GM12878 (cell line): ENCODE results near the gene IL22RA2. TPM values are rescaled to one million over a fixed set of nuclear protein-coding genes. Genes with fewer than 3 reads are reported as not detected.

Source experiments
- ATAC-seq: fragments of 200-7000 bp; cut with Tn5 transposase; 3 replicates; pipeline ENCODE4 v1.9.1; 2020; ENCODE audit warnings: mild to moderate bottlenecking, moderate library complexity
- BruUV-seq: library from RNA; stranded (reverse); fragments of 400-500 nt; replicated peaks from 2 replicates; lab custom pipeline; 2021; lab: Mats Ljungman, UMichigan
- CTCF ChIA-PET: fragments of 300-600 bp; sonication (Branson Sonifier 250); formaldehyde crosslinking; extraction: SDS; loops from one replicate; lab custom pipeline; 2021; ENCODE audit warnings: inconsistent platforms; lab: Yijun Ruan, JAX
- POLR2A ChIA-PET: fragments of 350-600 bp; formaldehyde crosslinking; extraction: SDS; loops from one replicate; lab custom pipeline; 2021; ENCODE audit warnings: inconsistent platforms; lab: Charles Lee
- RAD21 ChIA-PET: fragments of 300-600 bp; sonication (Branson Sonifier 250); formaldehyde crosslinking; loops from one replicate; lab custom pipeline; 2023; ENCODE audit warnings: antibody characterized with exemption; ENCODE audit not compliant: unreplicated experiment; lab: Charles Lee
- SMC1A ChIA-PET: fragments of 300-600 bp; sonication (Branson Sonifier 250); formaldehyde crosslinking; loops from one replicate; lab custom pipeline; 2023; ENCODE audit not compliant: unreplicated experiment, uncharacterized antibody; lab: Charles Lee
- DNase-seq: peaks from one replicate; pipeline ENCODE4 v3.0.0-alpha.2; 2011; ENCODE audit warnings: low read depth, low spot score
- FAIRE-seq: peaks from 3 replicates; lab custom pipeline; 2011; peaks lifted over from hg19 to GRCh38; lab: Jason Lieb, UNC
- H2AFZ ChIP-seq: 2 replicates; pipeline ENCODE4 v1.6.0; 2011; ENCODE audit warnings: low read depth, low read length, control low read depth; ENCODE audit not compliant: control insufficient read depth
- H3K27ac ChIP-seq: 2 replicates; pipeline ENCODE4 v1.5.1; 2011; ENCODE audit warnings: control low read depth; ENCODE audit not compliant: control insufficient read depth, insufficient read depth
- H3K27me3 ChIP-seq, 2 experiments: replicated peaks in 1 of 2; 2 replicates each; pipeline versions ENCODE4 v1.6.0 to v1.6.1; 2011; ENCODE audit warnings: low read length in 1 of 2; ENCODE audit not compliant: control insufficient read depth in 2 of 2, insufficient read depth in 2 of 2
- H3K36me3 ChIP-seq, 2 experiments: 2 replicates each; pipeline ENCODE4 v1.5.1; 2011; ENCODE audit warnings: low read length in 1 of 2; ENCODE audit not compliant: control insufficient read depth in 2 of 2, insufficient read depth in 2 of 2
- H3K4me1 ChIP-seq: 2 replicates; pipeline ENCODE4 v1.6.1; 2011; ENCODE audit warnings: mild to moderate bottlenecking, low read length, moderate library complexity, mixed read lengths; ENCODE audit not compliant: control insufficient read depth, insufficient read depth
- H3K4me2 ChIP-seq: 2 replicates; pipeline ENCODE4 v1.6.0; 2011; ENCODE audit warnings: control low read depth; ENCODE audit not compliant: control insufficient read depth, insufficient read depth
- H3K4me3 ChIP-seq: fragments of 200-600 bp; sonication (generic); 2 replicates; pipeline ENCODE4 v1.5.1; 2016
- H3K79me2 ChIP-seq: 2 replicates; pipeline ENCODE4 v1.6.0; 2011; ENCODE audit warnings: low read length; ENCODE audit not compliant: control insufficient read depth, insufficient read depth
- H3K9ac ChIP-seq: 2 replicates; pipeline ENCODE4 v1.8.0; 2011; ENCODE audit warnings: low read length, control low read depth, mixed read lengths; ENCODE audit not compliant: control insufficient read depth, insufficient read depth
- H3K9me3 ChIP-seq: replicated peaks from 3 replicates; pipeline ENCODE4 v1.5.1; 2011; ENCODE audit warnings: mild to moderate bottlenecking, low read length; ENCODE audit not compliant: control insufficient read depth, insufficient read depth
- H4K20me1 ChIP-seq: 2 replicates; pipeline ENCODE4 v1.6.0; 2011; ENCODE audit not compliant: control insufficient read depth, insufficient read depth
- CBX3 ChIP-seq: fragments of 200-600 bp; sonication (generic); IDR thresholded peaks from 2 replicates; pipeline ENCODE4 v1.6.1; 2016; ENCODE audit warnings: low read depth, borderline replicate concordance
- CREB1 ChIP-seq: IDR thresholded peaks from 2 replicates; pipeline ENCODE4 v1.6.1; 2012; ENCODE audit warnings: low read depth, mild to moderate bottlenecking, inconsistent platforms
- CREM ChIP-seq: IDR thresholded peaks from 2 replicates; pipeline ENCODE4 v1.6.1; 2014; ENCODE audit warnings: antibody characterized with exemption, low read depth
- EED ChIP-seq: sonication (generic); IDR thresholded peaks from 2 replicates; pipeline ENCODE4 v1.6.1; 2016; ENCODE audit warnings: antibody characterized with exemption, low read depth
- JUNB ChIP-seq: IDR thresholded peaks from 2 replicates; pipeline ENCODE4 v1.6.1; 2016; ENCODE audit warnings: antibody characterized with exemption, mild to moderate bottlenecking
- NR2C1 ChIP-seq: fragments of 450-650 bp; IDR thresholded peaks from 2 replicates; pipeline ENCODE4 v1.6.1; 2017; ENCODE audit warnings: antibody characterized with exemption, mild to moderate bottlenecking, moderate library complexity
- POLR2AphosphoS2 ChIP-seq: IDR thresholded peaks from 2 replicates; pipeline ENCODE4 v1.6.1; 2011; ENCODE audit warnings: low read depth, mild to moderate bottlenecking, low read length, improper control_type of control experiment, moderate library complexity
- SPI1 ChIP-seq: IDR thresholded peaks from 2 replicates; pipeline ENCODE4 v1.6.1; 2011; ENCODE audit warnings: low read depth, mild to moderate bottlenecking, low read length, moderate library complexity, borderline replicate concordance; ENCODE audit not compliant: insufficient read depth
- WGBS: methylation state at CpG from one replicate; pipeline ENCODE4 v1.1.6; 2016; ENCODE audit warnings: low lambda C conversion rate; ENCODE audit not compliant: insufficient replicate concordance, insufficient coverage; ENCODE audit errors: missing lambda C conversion rate; 5-methylcytosine and 5-hydroxymethylcytosine counted together
- in situ Hi-C: fragments of 300-500 bp; cut with MboI; formaldehyde crosslinking; loops from 9 replicates; pipeline ENCODE4 v1.14.3; 2018; ENCODE audit warnings: mixed read lengths
- intact Hi-C: fragments of 100-400 bp; cut with micrococcal nuclease; formaldehyde crosslinking; loops from one replicate; pipeline ENCODE4 v1.14.2; 2022; ENCODE audit not compliant: unreplicated experiment
- polyA plus RNA-seq, 11 experiments: library from polyadenylated mRNA; depleted of rRNA in 4 of 11; unstranded in 6 of 11; stranded (reverse) in 5 of 11; fragments of >200 nt; fragmentation: Nextera tagmentation in 4 of 11; fragmentation: Illumina TruSeq in 1 of 11; extraction: Ambion mirVana in 4 of 11; extraction: Trizol in 1 of 11; gene quantifications; 1 replicate in 1 of 11; 2 replicates in 10 of 11; pipeline versions ENCODE4 v1.2.1 to v1.2.3, GENCODE V29; 2011 to 2016; ENCODE audit warnings: inconsistent platforms in 2 of 11, missing spikeins in 2 of 11, low read depth in 1 of 11
- total RNA-seq, 4 experiments: library from RNA; depleted of rRNA in 3 of 4; stranded (reverse); fragments of >200 nt in 3 of 4; fragmentation: Illumina TruSeq in 1 of 4; extraction: Trizol in 1 of 4; gene quantifications; 2 replicates each; pipeline versions ENCODE4 v1.2.1 to v1.2.3, GENCODE V29; 2013 to 2021
- TF ChIP-seq, protein P1 (sequence below): fragments of 150-350 bp; IDR thresholded peaks from 2 replicates; pipeline ENCODE4 v1.6.1; 2016; ENCODE audit warnings: low read depth, low read length
- TF ChIP-seq, protein P2 (sequence below): fragments of 450-650 bp; IDR thresholded peaks from 2 replicates; pipeline ENCODE4 v1.6.1; 2017; ENCODE audit warnings: mild to moderate bottlenecking, moderate library complexity
- TF ChIP-seq, protein P3 (sequence below): fragments of 450-650 bp; IDR thresholded peaks from 2 replicates; pipeline ENCODE4 v1.6.1; 2018; ENCODE audit warnings: borderline replicate concordance, mild to moderate bottlenecking; ENCODE audit not compliant: partially characterized antibody

Gene IL22RA2
- total and polyA plus RNA-seq, 10 of the 15 experiments (the other 5 are each of a cell fraction or from before 2014, with no cell fraction given), result 0.05 to 0.22 (median 0.09) TPM; not detected in 3

DNA sequence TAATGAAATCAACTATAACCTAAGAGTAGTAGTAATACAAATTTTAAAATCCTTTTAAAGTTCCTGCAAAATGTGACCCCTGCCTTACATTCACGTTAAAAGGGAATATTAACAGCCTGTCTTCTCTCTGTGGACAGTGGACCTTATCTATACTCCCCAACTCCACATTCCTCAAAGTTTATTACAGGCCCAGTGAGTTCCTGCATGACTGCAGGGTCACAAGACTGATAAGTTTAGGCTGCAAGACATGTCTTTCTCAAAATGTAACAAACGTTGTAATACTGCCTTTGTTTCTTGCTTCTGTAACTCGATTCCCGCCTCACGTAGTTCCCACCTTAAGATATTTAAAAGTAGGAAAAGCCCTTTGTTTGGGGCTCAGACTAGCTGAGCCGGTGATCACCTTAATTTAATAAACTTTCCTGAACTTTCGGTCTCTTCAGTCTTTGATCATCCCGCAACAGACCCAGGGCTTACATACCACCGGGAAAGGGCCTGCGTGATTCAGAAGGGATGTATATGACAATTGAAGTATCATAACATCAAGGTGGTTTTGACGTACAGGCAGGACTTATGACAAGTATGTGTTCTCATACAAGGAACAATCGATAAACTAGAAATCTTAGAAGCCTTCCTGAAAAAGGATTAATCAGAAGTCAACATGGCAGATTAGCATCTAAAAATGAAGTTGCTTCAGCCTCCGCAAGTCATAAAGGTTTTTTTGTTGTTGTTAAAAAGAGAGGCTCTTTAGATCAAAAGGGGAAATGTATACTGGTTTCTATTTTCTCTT, 3.0 kb downstream of the IL22RA2 start:
- peaks cover 63% of the 10 kb centered on the region for H3K4me1 ChIP-seq
- H3K36me3 ChIP-seq, result no peaks in the 10 kb centered on the region
- H3K27ac ChIP-seq, result peak overlapping the region; percentile 84
- 0 out of 2 replicates have a peak overlapping the region, but pooled peaks have one; percentile 1 for H3K4me3 ChIP-seq
- no peaks in the 10 kb centered on the region for H4K20me1 ChIP-seq
- peaks cover 13% of the 10 kb centered on the region; the same call in 2 of the 3 replicates for H3K9me3 ChIP-seq
- H3K4me2 ChIP-seq, result peak overlapping the region; percentile 53
- ChIA-PET POLR2A (interaction anchor here (0.6 to 2.7 kb wide), 11 partner anchors 26 to 78 kb away, joined by 3 to 18 read pairs (median 4); no protein-coding TSS in a partner anchor), SMC1A (interaction anchor here (1.0 to 9.7 kb wide), 26 partner anchors 8 to 144 kb away, joined by 3 to 293 read pairs (median 8); no protein-coding TSS in a partner anchor), CTCF (interaction anchor here (0.9 to 3.2 kb wide), 9 partner anchors 50 to 144 kb away, joined by 3 to 16 read pairs (median 8); no protein-coding TSS in a partner anchor), RAD21 (interaction anchor here (0.6 to 11.3 kb wide), 18 partner anchors 23 to 152 kb away, joined by 3 to 500 read pairs (median 10); no protein-coding TSS in a partner anchor)
- no peaks in the 10 kb centered on the region; the same call in 1 of the 2 replicates for H3K79me2 ChIP-seq
- no peak overlapping the region; the same call in 1 of the 2 replicates for H3K9ac ChIP-seq
- FAIRE-seq, result no peak
- 89% methylated on average over 13 of the region's 13 CpGs for WGBS
- intact Hi-C loops, result no loop called here
- no peak overlapping the region for H2AFZ ChIP-seq
- no peaks in the 10 kb centered on the region for H3K27me3 ChIP-seq
- in situ Hi-C loops, result no loop called here
- ATAC-seq, result no peak
- no TSS peak for BruUV-seq
- DNase-seq, result no peak
- no peak for TF ChIP-seq EED
- TF ChIP-seq, protein P1, sequence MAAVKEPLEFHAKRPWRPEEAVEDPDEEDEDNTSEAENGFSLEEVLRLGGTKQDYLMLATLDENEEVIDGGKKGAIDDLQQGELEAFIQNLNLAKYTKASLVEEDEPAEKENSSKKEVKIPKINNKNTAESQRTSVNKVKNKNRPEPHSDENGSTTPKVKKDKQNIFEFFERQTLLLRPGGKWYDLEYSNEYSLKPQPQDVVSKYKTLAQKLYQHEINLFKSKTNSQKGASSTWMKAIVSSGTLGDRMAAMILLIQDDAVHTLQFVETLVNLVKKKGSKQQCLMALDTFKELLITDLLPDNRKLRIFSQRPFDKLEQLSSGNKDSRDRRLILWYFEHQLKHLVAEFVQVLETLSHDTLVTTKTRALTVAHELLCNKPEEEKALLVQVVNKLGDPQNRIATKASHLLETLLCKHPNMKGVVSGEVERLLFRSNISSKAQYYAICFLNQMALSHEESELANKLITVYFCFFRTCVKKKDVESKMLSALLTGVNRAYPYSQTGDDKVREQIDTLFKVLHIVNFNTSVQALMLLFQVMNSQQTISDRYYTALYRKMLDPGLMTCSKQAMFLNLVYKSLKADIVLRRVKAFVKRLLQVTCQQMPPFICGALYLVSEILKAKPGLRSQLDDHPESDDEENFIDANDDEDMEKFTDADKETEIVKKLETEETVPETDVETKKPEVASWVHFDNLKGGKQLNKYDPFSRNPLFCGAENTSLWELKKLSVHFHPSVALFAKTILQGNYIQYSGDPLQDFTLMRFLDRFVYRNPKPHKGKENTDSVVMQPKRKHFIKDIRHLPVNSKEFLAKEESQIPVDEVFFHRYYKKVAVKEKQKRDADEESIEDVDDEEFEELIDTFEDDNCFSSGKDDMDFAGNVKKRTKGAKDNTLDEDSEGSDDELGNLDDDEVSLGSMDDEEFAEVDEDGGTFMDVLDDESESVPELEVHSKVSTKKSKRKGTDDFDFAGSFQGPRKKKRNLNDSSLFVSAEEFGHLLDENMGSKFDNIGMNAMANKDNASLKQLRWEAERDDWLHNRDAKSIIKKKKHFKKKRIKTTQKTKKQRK, result no peak
- no peak for TF ChIP-seq CBX3
- no peak for TF ChIP-seq NR2C1
- TF ChIP-seq POLR2AphosphoS2, result no peak
- no peak for TF ChIP-seq CREB1
- TF ChIP-seq, protein P2, sequence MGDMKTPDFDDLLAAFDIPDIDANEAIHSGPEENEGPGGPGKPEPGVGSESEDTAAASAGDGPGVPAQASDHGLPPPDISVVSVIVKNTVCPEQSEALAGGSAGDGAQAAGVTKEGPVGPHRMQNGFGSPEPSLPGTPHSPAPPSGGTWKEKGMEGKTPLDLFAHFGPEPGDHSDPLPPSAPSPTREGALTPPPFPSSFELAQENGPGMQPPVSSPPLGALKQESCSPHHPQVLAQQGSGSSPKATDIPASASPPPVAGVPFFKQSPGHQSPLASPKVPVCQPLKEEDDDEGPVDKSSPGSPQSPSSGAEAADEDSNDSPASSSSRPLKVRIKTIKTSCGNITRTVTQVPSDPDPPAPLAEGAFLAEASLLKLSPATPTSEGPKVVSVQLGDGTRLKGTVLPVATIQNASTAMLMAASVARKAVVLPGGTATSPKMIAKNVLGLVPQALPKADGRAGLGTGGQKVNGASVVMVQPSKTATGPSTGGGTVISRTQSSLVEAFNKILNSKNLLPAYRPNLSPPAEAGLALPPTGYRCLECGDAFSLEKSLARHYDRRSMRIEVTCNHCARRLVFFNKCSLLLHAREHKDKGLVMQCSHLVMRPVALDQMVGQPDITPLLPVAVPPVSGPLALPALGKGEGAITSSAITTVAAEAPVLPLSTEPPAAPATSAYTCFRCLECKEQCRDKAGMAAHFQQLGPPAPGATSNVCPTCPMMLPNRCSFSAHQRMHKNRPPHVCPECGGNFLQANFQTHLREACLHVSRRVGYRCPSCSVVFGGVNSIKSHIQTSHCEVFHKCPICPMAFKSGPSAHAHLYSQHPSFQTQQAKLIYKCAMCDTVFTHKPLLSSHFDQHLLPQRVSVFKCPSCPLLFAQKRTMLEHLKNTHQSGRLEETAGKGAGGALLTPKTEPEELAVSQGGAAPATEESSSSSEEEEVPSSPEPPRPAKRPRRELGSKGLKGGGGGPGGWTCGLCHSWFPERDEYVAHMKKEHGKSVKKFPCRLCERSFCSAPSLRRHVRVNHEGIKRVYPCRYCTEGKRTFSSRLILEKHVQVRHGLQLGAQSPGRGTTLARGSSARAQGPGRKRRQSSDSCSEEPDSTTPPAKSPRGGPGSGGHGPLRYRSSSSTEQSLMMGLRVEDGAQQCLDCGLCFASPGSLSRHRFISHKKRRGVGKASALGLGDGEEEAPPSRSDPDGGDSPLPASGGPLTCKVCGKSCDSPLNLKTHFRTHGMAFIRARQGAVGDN, result peak; percentile 26; the same call in 1 of the 2 replicates
- TF ChIP-seq, protein P3, sequence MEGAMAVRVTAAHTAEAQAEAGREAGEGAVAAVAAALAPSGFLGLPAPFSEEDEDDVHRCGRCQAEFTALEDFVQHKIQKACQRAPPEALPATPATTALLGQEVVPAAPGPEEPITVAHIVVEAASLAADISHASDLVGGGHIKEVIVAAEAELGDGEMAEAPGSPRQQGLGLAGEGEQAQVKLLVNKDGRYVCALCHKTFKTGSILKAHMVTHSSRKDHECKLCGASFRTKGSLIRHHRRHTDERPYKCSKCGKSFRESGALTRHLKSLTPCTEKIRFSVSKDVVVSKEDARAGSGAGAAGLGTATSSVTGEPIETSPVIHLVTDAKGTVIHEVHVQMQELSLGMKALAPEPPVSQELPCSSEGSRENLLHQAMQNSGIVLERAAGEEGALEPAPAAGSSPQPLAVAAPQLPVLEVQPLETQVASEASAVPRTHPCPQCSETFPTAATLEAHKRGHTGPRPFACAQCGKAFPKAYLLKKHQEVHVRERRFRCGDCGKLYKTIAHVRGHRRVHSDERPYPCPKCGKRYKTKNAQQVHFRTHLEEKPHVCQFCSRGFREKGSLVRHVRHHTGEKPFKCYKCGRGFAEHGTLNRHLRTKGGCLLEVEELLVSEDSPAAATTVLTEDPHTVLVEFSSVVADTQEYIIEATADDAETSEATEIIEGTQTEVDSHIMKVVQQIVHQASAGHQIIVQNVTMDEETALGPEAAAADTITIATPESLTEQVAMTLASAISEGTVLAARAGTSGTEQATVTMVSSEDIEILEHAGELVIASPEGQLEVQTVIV, result no peak
- TF ChIP-seq JUNB, result no peak
- TF ChIP-seq SPI1, result peak; percentile 39; the same call in 1 of the 2 replicates
- TF ChIP-seq CREM, result no peak
